ENCODE results near the gene STX8.

Gene STX8

GRCh38 chr17:9237053-9237410, 338.6 kb downstream of the STX8 start:
- no peak for DNase-seq

GRCh38 chr17:9236286-9237052, 339.2 kb downstream of the STX8 start:
- no peak for DNase-seq

GRCh38 chr17:9235346-9235745, 340.3 kb downstream of the STX8 start:
- no peak for DNase-seq

- no peak for DNase-seq
Observed at GRCh38 chr17:9234389-9234945, 341.2 kb downstream of the STX8 start.

GRCh38 chr17:9233761-9234160, 341.9 kb downstream of the STX8 start:
- DNase-seq = no peak

- DNase-seq = no peak
Observed at GRCh38 chr17:9233271-9233599, 342.4 kb downstream of the STX8 start.

- DNase-seq = no peak
Observed at GRCh38 chr17:9232591-9233270, 342.9 kb downstream of the STX8 start.

- DNase-seq = no peak
Observed at GRCh38 chr17:9232155-9232475, 343.5 kb downstream of the STX8 start.

- no peak for DNase-seq
Observed at GRCh38 chr17:9231449-9232154, 344.0 kb downstream of the STX8 start.

GRCh38 chr17:9230861-9231260, 344.8 kb downstream of the STX8 start:
- no peak for DNase-seq

GRCh38 chr17:9230346-9230745, 345.3 kb downstream of the STX8 start:
- DNase-seq = peak; percentile 59

GRCh38 chr17:9229826-9230201, 345.8 kb downstream of the STX8 start:
- no peak for DNase-seq

- DNase-seq = no peak
Observed at GRCh38 chr17:9229160-9229825, 346.3 kb downstream of the STX8 start.

GRCh38 chr17:9228408-9229159, 347.0 kb downstream of the STX8 start:
- peak; percentile 88 for DNase-seq

- no peak for DNase-seq
Observed at GRCh38 chr17:9227819-9228407, 347.7 kb downstream of the STX8 start.

- DNase-seq = no peak
Observed at GRCh38 chr17:9226794-9227135, 348.9 kb downstream of the STX8 start.

- DNase-seq = no peak
Observed at GRCh38 chr17:9226130-9226793, 349.4 kb downstream of the STX8 start.

GRCh38 chr17:9225305-9226101, 350.1 kb downstream of the STX8 start:
- DNase-seq = no peak

- no peak for DNase-seq
Observed at GRCh38 chr17:9224485-9224884, 351.1 kb downstream of the STX8 start.

- DNase-seq = no peak
Observed at GRCh38 chr17:9223531-9223930, 352.1 kb downstream of the STX8 start.

- DNase-seq = no peak
Observed at GRCh38 chr17:9221922-9222180, 353.8 kb downstream of the STX8 start.

All from fibroblast of skin of scalp (primary cell).